Right lung (tissue), 5 donors: ENCODE results near the gene KCNS1. TPM values are rescaled to one million over a fixed set of nuclear protein-coding genes. Genes with fewer than 3 reads are reported as not detected.

Source experiments
- DNase-seq, 2 donors: peaks; one replicate each; pipeline ENCODE4 v3.0.0-alpha.2; 2013
- polyA plus RNA-seq, 5 donors: library from polyadenylated mRNA; unstranded; fragments of 120-200 nt; gene quantifications; one replicate each; pipeline versions ENCODE4 v1.2.1 to v1.2.3, GENCODE V29; 2013; ENCODE audit warnings: inconsistent platforms in 1 of 5, low replicate concordance in 1 of 5; ENCODE audit not compliant: insufficient read length in 5 of 5, insufficient read depth in 1 of 5

KCNS1 gene
- polyA plus RNA-seq, 5 donors, result 0.03 to 0.09 (median 0.04) TPM; not detected in 1

DNA sequence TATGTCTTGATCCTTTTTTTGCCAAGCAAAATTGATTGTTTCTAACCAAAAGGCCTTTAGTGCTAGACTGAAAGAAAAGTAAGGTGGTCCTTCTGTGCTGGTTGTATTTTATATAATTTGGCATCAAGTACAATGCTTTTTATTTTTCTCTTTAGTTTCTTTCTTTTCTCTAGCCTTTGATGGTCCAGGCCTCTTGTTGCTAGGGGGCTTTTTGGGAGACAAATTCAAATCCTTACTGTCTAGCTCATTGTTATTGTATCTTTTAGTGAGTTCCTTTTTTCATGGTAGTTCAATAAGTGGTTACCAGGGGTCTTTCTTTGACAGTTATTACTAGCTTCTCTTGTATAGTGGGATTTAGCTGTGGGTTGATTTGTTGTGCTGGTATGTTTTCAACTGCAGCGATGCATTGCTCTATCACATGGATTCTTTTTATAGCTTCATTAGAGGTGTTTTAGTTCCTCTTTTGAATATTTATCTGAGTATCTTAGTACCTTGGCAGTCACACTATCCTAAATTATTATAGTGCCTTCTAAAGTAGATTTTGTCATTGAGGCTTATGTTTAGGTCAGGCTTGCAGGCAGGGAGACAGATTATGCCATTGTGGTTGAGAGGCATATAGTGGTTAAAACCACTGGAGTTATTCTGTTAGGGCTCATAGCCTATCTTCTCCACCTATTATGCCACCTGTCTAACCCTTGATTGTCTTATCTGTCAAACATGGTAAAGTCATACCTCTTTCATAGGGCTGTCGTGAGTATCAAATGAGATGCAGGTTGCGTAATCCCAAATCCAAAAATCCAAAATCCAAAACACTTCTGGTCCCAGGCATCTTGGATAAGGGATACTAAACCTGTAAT lies 49.5 kb downstream of the KCNS1 start:
- no peak for DNase-seq

DNA sequence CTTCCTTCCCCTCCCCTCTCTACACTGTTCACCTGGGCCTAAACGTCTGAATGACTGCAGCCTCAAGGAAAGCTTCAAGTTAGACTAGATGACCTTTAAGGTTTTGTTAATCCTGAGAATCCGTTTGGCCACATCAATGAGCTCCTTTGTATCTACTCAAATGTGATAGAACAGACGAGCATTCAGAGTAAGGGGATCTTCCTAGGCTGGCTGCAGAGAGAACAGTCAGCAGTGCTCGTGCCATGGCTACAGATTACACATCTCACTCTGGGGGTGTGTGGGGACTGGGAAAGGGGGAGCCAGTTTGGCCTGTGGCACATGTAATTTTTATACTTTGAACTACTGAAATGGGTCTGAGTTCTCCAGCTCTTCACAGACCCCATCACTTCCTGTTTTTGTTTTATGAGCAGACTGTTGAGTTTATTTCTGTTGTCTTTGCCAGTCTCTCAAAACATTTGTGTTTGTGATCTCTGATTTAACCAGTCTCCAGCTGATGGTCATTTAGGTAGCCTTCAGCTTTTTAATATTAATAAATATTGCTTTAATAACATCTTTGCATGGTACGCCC lies 50.9 kb downstream of the KCNS1 start:
- DNase-seq, result no peak

DNA sequence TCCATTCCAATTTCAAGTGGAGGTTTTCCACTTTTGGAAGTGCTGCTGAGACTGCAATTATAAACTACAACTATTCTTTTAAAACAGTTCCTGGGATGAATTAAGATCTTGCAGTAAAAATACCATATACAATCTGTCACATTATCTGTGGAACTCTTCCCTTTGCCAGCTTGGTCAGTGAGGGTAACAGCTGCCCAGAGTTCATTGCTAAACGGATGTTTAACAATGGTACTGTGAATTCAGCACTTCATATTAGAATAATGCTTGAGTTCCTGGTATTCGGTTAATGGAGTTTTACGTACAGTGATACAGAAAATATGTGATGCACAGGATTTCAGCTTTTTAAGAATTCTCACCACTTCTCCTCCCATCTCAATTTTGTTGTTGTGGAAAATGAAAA lies 51.5 kb downstream of the KCNS1 start:
- DNase-seq, result no peak

DNA sequence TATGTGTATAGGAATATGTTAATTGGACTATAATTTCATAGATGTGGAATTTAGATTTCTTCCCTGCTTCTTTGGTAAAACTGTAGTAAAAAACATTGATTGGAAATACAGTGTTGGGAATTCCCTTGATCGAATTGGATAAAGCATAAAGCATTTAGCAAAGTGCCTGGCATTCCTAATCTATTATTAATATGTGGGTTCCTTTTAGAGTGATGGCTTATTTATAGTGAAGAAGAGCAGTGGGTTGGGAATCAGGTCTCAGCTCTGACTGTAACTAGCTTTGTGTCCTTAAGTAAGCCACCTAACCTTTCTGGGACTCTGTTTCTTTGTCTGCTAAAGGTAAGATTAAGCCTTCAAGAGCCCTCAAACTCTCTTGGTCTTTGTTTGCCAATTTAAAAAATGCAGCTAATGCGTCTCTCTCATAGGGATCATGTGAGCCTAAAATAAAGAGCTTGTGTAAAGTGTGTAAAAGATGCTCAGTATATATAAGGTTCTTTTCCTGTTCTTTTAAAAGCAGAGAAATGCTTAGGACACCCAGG lies 53.3 kb downstream of the KCNS1 start:
- no peak for DNase-seq

DNA sequence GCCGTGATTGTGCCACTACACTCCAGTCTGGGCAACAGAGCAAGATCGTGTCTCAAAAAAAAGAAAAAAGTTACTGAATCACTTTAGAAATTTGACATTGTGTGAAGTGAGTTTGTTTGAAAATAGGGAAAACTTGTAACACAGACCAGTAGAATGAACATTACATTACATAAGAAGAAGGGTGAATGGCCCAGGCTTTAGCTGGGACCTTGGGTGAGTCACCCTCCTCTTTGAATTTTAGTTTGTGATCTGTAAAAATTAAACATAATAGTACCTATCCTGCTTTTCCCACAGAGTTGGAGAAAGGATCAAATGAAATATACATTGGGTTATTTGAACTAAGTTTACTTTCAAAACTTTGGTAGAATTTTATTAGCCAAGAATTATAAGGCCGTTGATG lies 56.3 kb downstream of the KCNS1 start:
- DNase-seq, result no peak

DNA sequence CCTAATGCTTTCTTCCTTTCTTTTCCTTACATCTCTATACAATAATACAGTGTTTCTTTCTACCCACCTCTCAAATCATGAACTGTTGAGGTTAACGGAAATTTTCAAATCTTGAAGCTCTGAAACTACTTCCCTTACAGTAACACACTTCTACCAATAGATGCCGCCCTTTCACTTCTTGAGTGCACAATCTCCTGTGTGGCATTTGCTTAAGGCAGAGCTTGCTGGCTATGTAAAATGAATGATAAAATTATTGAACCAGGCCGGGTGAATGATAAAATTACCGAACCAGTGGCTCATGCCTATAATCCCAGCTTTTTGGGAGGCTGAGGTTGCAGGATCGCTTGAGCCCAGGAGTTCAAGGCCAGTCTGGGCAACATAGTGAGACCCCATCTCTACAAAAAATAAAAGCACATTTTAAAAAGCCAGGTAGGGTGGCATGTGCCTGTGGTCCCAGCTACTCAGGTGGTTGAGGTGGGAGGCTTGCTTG lies 56.8 kb downstream of the KCNS1 start:
- peak; percentile 36 to 56 for DNase-seq

DNA sequence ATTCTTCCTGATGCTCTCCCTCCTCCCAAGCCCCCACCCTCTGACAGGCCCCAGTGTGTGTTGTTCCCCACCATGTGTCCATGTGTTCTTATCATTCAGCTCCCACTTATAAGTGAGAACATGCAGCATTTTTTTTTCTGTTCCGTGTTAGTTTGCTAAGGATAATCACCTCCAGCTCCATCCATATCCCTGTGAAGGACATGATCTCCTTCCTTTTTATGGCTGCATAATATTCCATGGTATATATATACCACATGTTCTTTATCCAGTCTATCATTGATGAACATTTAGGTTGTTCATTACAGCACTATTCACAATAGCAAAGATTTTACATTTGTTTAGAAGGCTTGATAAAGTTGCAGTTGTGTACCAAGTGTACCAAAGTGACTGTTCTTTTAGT lies 57.9 kb downstream of the KCNS1 start:
- no peak for DNase-seq

Other genes with a start within 250 kb of the KCNS1 start
- gene YWHAB, start 215.4 kb downstream of the KCNS1 start, polyA plus RNA-seq, result 100 to 1,000 TPM; 161 to 195 (median 178) TPM
- 100 to 1,000 TPM in 1 of 5 donors, 10 to 100 TPM in 4; 74.3 to 110 (median 86.3) TPM for gene PABPC1L, start 191.1 kb downstream of the KCNS1 start, polyA plus RNA-seq
- gene TOMM34, start 140.7 kb downstream of the KCNS1 start, polyA plus RNA-seq, result 10 to 100 TPM; 25.0 to 26.6 (median 25.3) TPM
- gene STK4, start 134.6 kb downstream of the KCNS1 start, polyA plus RNA-seq, result 10 to 100 TPM; 18.7 to 31.4 (median 26.8) TPM
- gene WFDC5, start 14.0 kb upstream of the KCNS1 start, polyA plus RNA-seq, result not detected
- gene WFDC12, start 23.3 kb upstream of the KCNS1 start, polyA plus RNA-seq, result not detected
- not detected for gene PI3, start 73.8 kb upstream of the KCNS1 start, polyA plus RNA-seq
- not detected for gene SEMG1, start 105.9 kb upstream of the KCNS1 start, polyA plus RNA-seq
- not detected for gene SEMG2, start 120.2 kb upstream of the KCNS1 start, polyA plus RNA-seq
- 1 to 10 TPM; 3.0 to 7.9 (median 3.9) TPM for gene SLPI, start 153.4 kb upstream of the KCNS1 start, polyA plus RNA-seq
- not detected for gene RBPJL, start 205.7 kb upstream of the KCNS1 start, polyA plus RNA-seq
- under 1 TPM; 0.09 to 0.18 (median 0.14) TPM for gene MATN4, start 207.2 kb upstream of the KCNS1 start, polyA plus RNA-seq
- 100 to 1,000 TPM; 188 to 275 (median 204) TPM for gene SDC4, start 247.3 kb upstream of the KCNS1 start, polyA plus RNA-seq